Neuronal stem cell (in vitro differentiated cells): ENCODE measurements around the gene GAK.

ENCODE experiments used
- DNase-seq: peaks from one replicate; pipeline ENCODE4 v3.0.0-alpha.2; 2013; ENCODE audit warnings: low spot score
- H2AFZ ChIP-seq: one replicate; pipeline ENCODE4 v1.6.1; 2013; ENCODE audit warnings: mild to moderate bottlenecking, low read length, inconsistent platforms
- H2AK5ac ChIP-seq: 2 replicates; pipeline ENCODE4 v1.6.1; 2013; ENCODE audit warnings: low read depth, mild to moderate bottlenecking, inconsistent platforms, low read length, moderate library complexity, mixed read lengths
- H2BK120ac ChIP-seq: 2 replicates; pipeline ENCODE4 v1.6.1; 2013; ENCODE audit warnings: low read depth, mild to moderate bottlenecking, inconsistent platforms, low read length, moderate library complexity, mixed read lengths
- H2BK12ac ChIP-seq: one replicate; pipeline ENCODE4 v1.6.1; 2013; ENCODE audit warnings: low read length, inconsistent platforms
- H2BK15ac ChIP-seq: 2 replicates; pipeline ENCODE4 v1.6.1; 2013; ENCODE audit warnings: mild to moderate bottlenecking, low read length, inconsistent platforms, mixed read lengths
- H2BK5ac ChIP-seq: one replicate; pipeline ENCODE4 v1.6.1; 2013; ENCODE audit warnings: inconsistent platforms, mild to moderate bottlenecking, low read length, moderate library complexity
- H3K14ac ChIP-seq: one replicate; pipeline ENCODE4 v1.6.1; 2013; ENCODE audit warnings: low read length, inconsistent platforms
- H3K18ac ChIP-seq: 2 replicates; pipeline ENCODE4 v1.6.1; 2013; ENCODE audit warnings: low read length, inconsistent platforms
- H3K23ac ChIP-seq: 2 replicates; pipeline ENCODE4 v1.6.1; 2013; ENCODE audit warnings: low read depth, mild to moderate bottlenecking, mixed read lengths, low read length, inconsistent platforms; ENCODE audit not compliant: poor library complexity
- H3K27ac ChIP-seq: replicated peaks from 3 replicates; pipeline ENCODE4 v1.5.1; 2013; ENCODE audit warnings: low read length, inconsistent platforms
- H3K27me3 ChIP-seq, 3 experiments: 2 replicates each; pipeline ENCODE4 v1.6.1; 2013; ENCODE audit warnings: low read length in 3 of 3, mild to moderate bottlenecking in 2 of 3, inconsistent platforms in 1 of 3, low read depth in 1 of 3, mixed read lengths in 1 of 3, moderate library complexity in 1 of 3; ENCODE audit not compliant: control insufficient read depth in 3 of 3, insufficient read depth in 3 of 3
- H3K36me3 ChIP-seq, 2 donors: replicated peaks in 1 of 2; 2 replicates each; pipeline ENCODE4 v1.6.1; 2013; ENCODE audit warnings: low read length in 2 of 2; ENCODE audit not compliant: control insufficient read depth in 2 of 2, insufficient read depth in 2 of 2
- H3K4ac ChIP-seq: 2 replicates; pipeline ENCODE4 v1.6.1; 2013; ENCODE audit warnings: inconsistent platforms, mild to moderate bottlenecking, low read length, moderate library complexity
- H3K4me1 ChIP-seq, 2 donors: 1 replicate in 1 of 2; 2 replicates in 1 of 2; pipeline ENCODE4 v1.6.1; 2013; ENCODE audit warnings: low read length in 2 of 2, low read depth in 1 of 2; ENCODE audit not compliant: control insufficient read depth in 2 of 2, insufficient read depth in 1 of 2
- H3K4me2 ChIP-seq: one replicate; pipeline ENCODE4 v1.6.1; 2013; ENCODE audit warnings: mild to moderate bottlenecking, low read length, inconsistent platforms; ENCODE audit not compliant: insufficient read depth, poor library complexity, severe bottlenecking
- H3K4me3 ChIP-seq, 2 donors: 2 replicates each; pipeline ENCODE4 v1.5.1; 2013; ENCODE audit warnings: low read length in 2 of 2, mild to moderate bottlenecking in 2 of 2, inconsistent platforms in 1 of 2, moderate library complexity in 1 of 2
- H3K79me1 ChIP-seq: one replicate; pipeline ENCODE4 v1.6.1; 2013; ENCODE audit warnings: low read depth, mild to moderate bottlenecking, inconsistent platforms, low read length, moderate library complexity
- H3K9ac ChIP-seq: one replicate; pipeline ENCODE4 v1.6.1; 2013; ENCODE audit warnings: mild to moderate bottlenecking, low read depth, low read length, inconsistent platforms; ENCODE audit not compliant: poor library complexity
- H3K9me3 ChIP-seq, 2 donors: replicated peaks in 1 of 2; 2 replicates each; pipeline versions ENCODE3 to v1.6.1; 2013; ENCODE audit warnings: low read length in 2 of 2, mild to moderate bottlenecking in 2 of 2, inconsistent platforms in 1 of 2, low read depth in 1 of 2, mixed read lengths in 1 of 2, moderate library complexity in 1 of 2; ENCODE audit not compliant: control insufficient read depth in 2 of 2, insufficient read depth in 1 of 2
- H4K8ac ChIP-seq: one replicate; pipeline ENCODE4 v1.6.1; 2013; ENCODE audit warnings: low read depth, mild to moderate bottlenecking, inconsistent platforms, low read length, moderate library complexity
- H4K91ac ChIP-seq: one replicate; pipeline ENCODE4 v1.6.1; 2013; ENCODE audit warnings: low read length, low read depth, mild to moderate bottlenecking, inconsistent platforms; ENCODE audit not compliant: poor library complexity
- WGBS, 2 donors: extraction: QIAGEN DNeasy Blood & Tissue Kit; methylation state at CpG; one replicate each; pipeline ENCODE4 v1.1.7; 2013; ENCODE audit warnings: missing lambda C conversion rate in 2 of 2, mixed read lengths in 1 of 2; ENCODE audit not compliant: insufficient read length in 2 of 2, insufficient replicate concordance in 1 of 2; ENCODE audit errors: extremely low coverage in 2 of 2; 5-methylcytosine and 5-hydroxymethylcytosine counted together

Gene GAK

GRCh38 chr4:898869-899555, 33.1 kb downstream of the GAK start:
- Histone ChIP-seq H3K4me2 (no peak overlapping the region), H3K79me1 (peaks cover 11% of the 10 kb centered on the region), H4K8ac (no peak overlapping the region), H2BK5ac (no peak overlapping the region), H2BK120ac (no peak overlapping the region), H3K27ac (no peak overlapping the region), H2BK15ac (no peak overlapping the region), H2AK5ac (no peak overlapping the region), H3K9me3 (peaks cover 0 to 1% of the 10 kb centered on the region in 2 donors), H2BK12ac (no peak overlapping the region), H2AFZ (no peak overlapping the region), H3K18ac (no peak overlapping the region), H3K23ac (peak overlapping the region; percentile 2), H3K14ac (no peak overlapping the region), H3K9ac (no peak overlapping the region), H3K4ac (no peak overlapping the region), H4K91ac (no peak overlapping the region), H3K4me3 (no peak overlapping the region), H3K36me3 (peaks cover 13 to 51% of the 10 kb centered on the region in 2 donors), H3K4me1 (no peaks in the 10 kb centered on the region), H3K27me3 (no peaks in the 10 kb centered on the region)
- no CpG with 5 or more reads among the region's 27 CpGs for WGBS, 2 donors
- DNase-seq = no peak

GRCh38 chr4:898123-898522, 34.0 kb downstream of the GAK start:
- Histone ChIP-seq H4K8ac (no peak overlapping the region), H2AK5ac (no peak overlapping the region), H3K27me3 (no peaks in the 10 kb centered on the region), H4K91ac (no peak overlapping the region), H3K4me2 (no peak overlapping the region), H3K4me1 (no peaks in the 10 kb centered on the region), H3K14ac (no peak overlapping the region), H3K23ac (no peak overlapping the region), H3K9ac (peak overlapping the region; percentile 21), H3K9me3 (peaks cover 0 to 1% of the 10 kb centered on the region in 2 donors), H2BK12ac (no peak overlapping the region), H3K79me1 (peaks cover 11% of the 10 kb centered on the region), H3K27ac (no peak overlapping the region), H2AFZ (no peak overlapping the region), H2BK120ac (no peak overlapping the region), H2BK15ac (no peak overlapping the region), H3K18ac (no peak overlapping the region), H3K4me3 (no peak overlapping the region), H3K4ac (no peak overlapping the region), H3K36me3 (peaks cover 15 to 52% of the 10 kb centered on the region in 2 donors), H2BK5ac (no peak overlapping the region)
- no CpG with 5 or more reads among the region's 15 CpGs for WGBS, 2 donors
- DNase-seq = no peak

- Histone ChIP-seq H3K9me3 (peaks cover 0 to 1% of the 10 kb centered on the region in 2 donors), H3K4me3 (no peak overlapping the region), H2BK120ac (no peak overlapping the region), H3K4me1 (peaks cover 0 to under 1% of the 10 kb centered on the region in 2 donors), H3K14ac (no peak overlapping the region), H2BK12ac (no peak overlapping the region), H3K18ac (peak overlapping the region; percentile 48), H3K27me3 (no peaks in the 10 kb centered on the region), H2AFZ (no peak overlapping the region), H2BK15ac (no peak overlapping the region), H3K9ac (no peak overlapping the region), H2BK5ac (no peak overlapping the region), H3K36me3 (peaks cover 19 to 59% of the 10 kb centered on the region in 2 donors), H3K27ac (no peak overlapping the region), H3K4me2 (no peak overlapping the region), H3K4ac (no peak overlapping the region), H4K91ac (no peak overlapping the region), H2AK5ac (no peak overlapping the region), H4K8ac (no peak overlapping the region), H3K23ac (peak overlapping the region; percentile 1), H3K79me1 (peaks cover 11% of the 10 kb centered on the region)
- no peak for DNase-seq
- WGBS, 2 donors = no CpG with 5 or more reads among the region's 20 CpGs
Measured at GRCh38 chr4:896630-897029, 35.5 kb downstream of the GAK start.

- H2BK12ac ChIP-seq = no peak overlapping the region
- H3K4ac ChIP-seq = no peak overlapping the region
- no peak overlapping the region for H3K9ac ChIP-seq
- H2BK120ac ChIP-seq = no peak overlapping the region
- H3K27ac ChIP-seq = no peak overlapping the region
- H2AFZ ChIP-seq = no peak overlapping the region
- peaks cover 0 to 1% of the 10 kb centered on the region in 2 donors for H3K4me1 ChIP-seq
- H3K9me3 ChIP-seq = peaks cover 0 to 1% of the 10 kb centered on the region in 2 donors
- peaks cover 11% of the 10 kb centered on the region for H3K79me1 ChIP-seq
- no peak overlapping the region for H2BK5ac ChIP-seq
- peak overlapping the region; percentile 1 for H3K23ac ChIP-seq
- H3K4me2 ChIP-seq = no peak overlapping the region
- no peak overlapping the region for H3K18ac ChIP-seq
- no peak for DNase-seq
- H3K14ac ChIP-seq = no peak overlapping the region
- H4K8ac ChIP-seq = no peak overlapping the region
- no peak overlapping the region for H3K4me3 ChIP-seq
- no peak overlapping the region for H4K91ac ChIP-seq
- no peaks in the 10 kb centered on the region for H3K27me3 ChIP-seq
- no peak overlapping the region for H2BK15ac ChIP-seq
- no peak overlapping the region for H2AK5ac ChIP-seq
- WGBS, 2 donors = no CpG with 5 or more reads among the region's 13 CpGs
- H3K36me3 ChIP-seq = peaks cover 16 to 59% of the 10 kb centered on the region in 2 donors
Measured at GRCh38 chr4:896216-896615, 35.9 kb downstream of the GAK start.
